SH-SY5Y (cell line): ENCODE data around the gene COG4.

Source experiments
- GATA2 ChIP-seq: IDR thresholded peaks from 2 replicates; pipeline ENCODE4 v1.6.1; 2011; ENCODE audit warnings: mild to moderate bottlenecking, low read depth, low read length
- GATA3 ChIP-seq: IDR thresholded peaks from 2 replicates; pipeline ENCODE4 v1.6.1; 2011; ENCODE audit warnings: low read depth, mild to moderate bottlenecking, low read length, moderate library complexity

DNA sequence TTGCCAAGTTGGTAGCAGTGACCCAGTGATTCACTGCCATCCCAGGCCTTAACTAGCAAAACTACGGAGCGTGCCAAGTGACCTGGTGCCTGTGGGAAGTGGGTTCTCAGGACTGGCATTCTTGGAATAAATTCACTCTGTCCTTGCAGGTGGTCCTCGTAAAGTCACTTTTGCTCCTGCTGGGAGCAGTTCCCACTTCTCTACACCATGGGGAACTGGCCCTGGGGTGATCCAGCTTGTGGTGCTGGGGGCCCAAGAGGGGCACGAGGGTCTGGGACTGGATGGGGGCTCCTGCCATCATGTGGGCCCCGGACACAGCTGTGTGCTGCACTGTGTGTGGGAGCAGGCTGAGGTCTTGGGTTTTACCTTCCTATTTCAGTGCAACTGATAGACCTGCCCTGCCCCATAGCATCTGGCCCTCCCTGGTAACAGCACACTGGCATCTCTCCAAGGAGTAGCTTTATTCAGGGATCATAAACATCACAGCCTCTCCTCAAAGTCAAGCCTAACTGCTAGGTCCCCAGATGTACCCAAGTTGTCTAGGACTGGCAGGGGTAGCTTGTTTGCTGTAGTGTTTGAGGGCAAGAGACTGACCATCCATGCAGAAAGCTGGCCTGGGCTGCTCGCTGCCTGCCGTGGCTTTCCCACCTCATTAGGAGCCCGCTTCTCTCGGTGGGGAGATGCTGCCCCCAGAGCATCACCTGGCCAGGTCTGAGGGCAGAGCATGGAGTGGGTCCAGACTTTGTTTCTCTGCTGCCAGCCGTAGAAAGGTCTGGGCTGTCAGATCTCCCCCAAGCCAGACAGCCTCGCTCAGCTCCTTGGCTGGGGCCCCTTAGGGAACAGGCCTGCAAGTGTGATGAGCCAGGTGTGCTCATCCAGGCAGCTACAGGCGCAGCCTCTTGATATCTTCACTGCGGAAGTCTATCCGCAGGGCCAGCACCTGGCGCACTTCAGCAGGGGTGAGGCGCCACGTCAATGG is 42.9 kb downstream of the COG4 start:
- TF ChIP-seq GATA2: no peak
- TF ChIP-seq GATA3: no peak
